ENCODE measurements around the gene SMU1.

Gene SMU1

DNA sequence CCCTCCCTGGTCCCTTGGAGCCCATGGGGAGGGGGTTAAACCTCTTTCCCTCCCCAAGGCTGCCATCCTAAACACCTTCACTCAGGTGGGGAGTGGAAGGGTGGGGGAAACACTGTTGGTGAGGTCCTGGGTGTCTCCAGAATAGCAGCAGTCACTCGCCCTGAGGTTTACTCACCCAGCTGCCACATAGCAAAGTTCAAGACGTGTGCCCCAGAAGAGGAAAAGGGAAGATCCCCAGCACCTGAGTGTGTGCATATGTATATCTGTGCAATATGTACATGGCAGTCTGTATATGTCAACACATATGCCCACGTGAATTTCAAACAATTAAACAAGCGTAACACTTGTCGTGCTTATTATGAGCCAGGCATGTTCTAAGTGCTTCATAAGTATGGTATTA, 31.3 kb upstream of the SMU1 start:
- H3K27me3 Mint-ChIP-seq (ENCODE audit: low read depth, poor library complexity) = peaks cover 3% of the 10 kb centered on the region
- H3K4me3 Mint-ChIP-seq = no peak overlapping the region
- no peak for DNase-seq
- H3K9me3 Mint-ChIP-seq = no peaks in the 10 kb centered on the region
- H3K27ac Mint-ChIP-seq = no peak overlapping the region
- TF ChIP-seq, protein P1, sequence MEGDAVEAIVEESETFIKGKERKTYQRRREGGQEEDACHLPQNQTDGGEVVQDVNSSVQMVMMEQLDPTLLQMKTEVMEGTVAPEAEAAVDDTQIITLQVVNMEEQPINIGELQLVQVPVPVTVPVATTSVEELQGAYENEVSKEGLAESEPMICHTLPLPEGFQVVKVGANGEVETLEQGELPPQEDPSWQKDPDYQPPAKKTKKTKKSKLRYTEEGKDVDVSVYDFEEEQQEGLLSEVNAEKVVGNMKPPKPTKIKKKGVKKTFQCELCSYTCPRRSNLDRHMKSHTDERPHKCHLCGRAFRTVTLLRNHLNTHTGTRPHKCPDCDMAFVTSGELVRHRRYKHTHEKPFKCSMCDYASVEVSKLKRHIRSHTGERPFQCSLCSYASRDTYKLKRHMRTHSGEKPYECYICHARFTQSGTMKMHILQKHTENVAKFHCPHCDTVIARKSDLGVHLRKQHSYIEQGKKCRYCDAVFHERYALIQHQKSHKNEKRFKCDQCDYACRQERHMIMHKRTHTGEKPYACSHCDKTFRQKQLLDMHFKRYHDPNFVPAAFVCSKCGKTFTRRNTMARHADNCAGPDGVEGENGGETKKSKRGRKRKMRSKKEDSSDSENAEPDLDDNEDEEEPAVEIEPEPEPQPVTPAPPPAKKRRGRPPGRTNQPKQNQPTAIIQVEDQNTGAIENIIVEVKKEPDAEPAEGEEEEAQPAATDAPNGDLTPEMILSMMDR (IDR thresholded peaks at IDR 0.05) = no peak
- H3K36me3 Mint-ChIP-seq (ENCODE audit: low read depth) = no peaks in the 10 kb centered on the region
- H3K4me1 Mint-ChIP-seq = peaks cover 45% of the 10 kb centered on the region

DNA sequence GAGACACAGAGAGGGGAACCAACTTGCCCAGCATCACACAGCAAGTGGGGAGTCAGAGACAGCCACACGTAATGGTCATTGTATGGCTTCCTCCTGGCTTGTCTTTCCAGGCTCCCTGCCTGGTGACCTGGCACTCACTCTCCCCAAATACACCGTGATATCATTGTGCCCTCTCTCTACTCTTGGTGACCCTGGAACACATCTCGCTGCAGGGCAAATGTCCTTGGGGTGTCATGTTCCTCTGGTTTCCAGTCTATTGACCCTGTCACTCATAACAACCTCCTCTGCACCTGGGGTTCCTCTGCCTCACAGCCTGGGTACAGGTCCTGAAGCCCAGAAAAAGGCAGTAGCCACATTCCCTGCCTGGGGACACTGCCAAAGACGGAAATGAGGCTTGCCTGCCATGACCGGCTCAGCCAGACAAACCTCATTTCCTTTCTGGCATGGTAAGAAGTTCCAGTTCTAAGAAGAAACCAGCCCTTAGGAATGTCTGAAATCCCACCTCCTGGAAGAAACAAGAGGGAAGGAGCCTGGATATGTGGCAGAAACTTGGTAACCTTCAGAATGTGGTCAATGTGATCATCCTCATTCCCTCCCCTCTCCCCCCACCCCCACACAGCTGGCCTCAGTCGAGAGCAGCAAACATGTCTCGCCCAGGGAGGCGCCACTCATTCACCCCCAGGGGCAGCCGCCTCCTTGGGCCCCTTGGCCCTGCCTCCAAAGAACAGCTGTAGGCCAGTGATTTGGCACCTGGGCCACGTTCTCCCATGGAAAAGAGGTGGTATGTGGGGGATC, 30.6 kb upstream of the SMU1 start:
- Mint-ChIP-seq H3K27ac (peak overlapping the region; percentile 36), H3K27me3 (ENCODE audit: low read depth, poor library complexity) (peaks cover 3% of the 10 kb centered on the region), H3K9me3 (no peaks in the 10 kb centered on the region), H3K36me3 (ENCODE audit: low read depth) (no peaks in the 10 kb centered on the region), H3K4me3 (no peak overlapping the region), H3K4me1 (peaks cover 38% of the 10 kb centered on the region)
- TF ChIP-seq, protein P1 (IDR thresholded peaks at IDR 0.05) = no peak
- DNase-seq = no peak

DNA sequence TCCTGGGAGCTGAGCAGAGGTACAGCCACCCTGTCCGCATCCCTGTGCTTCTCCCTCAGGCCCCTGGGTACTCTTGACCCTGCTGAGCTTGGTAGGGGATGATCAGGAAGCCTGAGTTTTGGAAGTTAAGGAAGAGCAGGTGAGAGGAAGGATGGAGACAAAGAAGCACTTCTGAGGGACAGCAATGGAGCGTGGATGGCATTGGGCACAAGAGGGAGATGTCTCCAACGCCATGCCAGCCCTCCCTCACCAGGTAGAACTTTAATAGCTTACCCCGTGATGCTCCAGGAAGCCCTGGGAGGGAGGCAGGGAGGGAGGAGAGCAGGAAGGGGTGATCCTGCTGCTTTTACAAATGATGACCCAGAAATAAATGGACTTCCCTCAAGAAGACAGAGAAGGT, 29.9 kb upstream of the SMU1 start:
- no peak for DNase-seq
- Mint-ChIP-seq H3K4me1 (peaks cover 38% of the 10 kb centered on the region), H3K4me3 (no peak overlapping the region), H3K27me3 (ENCODE audit: low read depth, poor library complexity) (peaks cover 3% of the 10 kb centered on the region), H3K27ac (no peak overlapping the region), H3K36me3 (ENCODE audit: low read depth) (no peaks in the 10 kb centered on the region), H3K9me3 (no peaks in the 10 kb centered on the region)
- TF ChIP-seq, protein P1 (IDR thresholded peaks at IDR 0.05) = no peak

DNA sequence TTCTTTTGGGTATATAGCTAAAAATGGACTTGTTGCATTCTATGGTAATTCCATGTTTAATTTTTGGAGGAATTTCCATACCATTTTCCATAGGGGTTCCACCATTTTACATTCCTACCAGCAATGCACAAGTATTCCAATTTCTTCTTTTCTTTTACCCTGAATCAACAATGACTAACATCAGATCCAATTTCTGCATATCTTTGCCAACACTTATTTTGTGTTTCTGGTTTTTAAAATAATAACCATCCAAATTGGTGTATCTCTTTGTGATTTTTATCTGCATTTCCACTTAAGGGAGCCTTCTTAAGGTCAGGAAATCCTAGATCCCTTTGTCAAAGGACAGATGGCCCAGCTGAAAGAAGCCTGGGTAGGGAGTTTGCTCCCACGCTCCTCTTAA, 29.5 kb upstream of the SMU1 start:
- DNase-seq = no peak
- Mint-ChIP-seq H3K9me3 (no peaks in the 10 kb centered on the region), H3K4me1 (peaks cover 36% of the 10 kb centered on the region), H3K27me3 (ENCODE audit: low read depth, poor library complexity) (peaks cover 3% of the 10 kb centered on the region), H3K27ac (no peak overlapping the region), H3K4me3 (no peak overlapping the region), H3K36me3 (ENCODE audit: low read depth) (no peaks in the 10 kb centered on the region)
- TF ChIP-seq, protein P1 (IDR thresholded peaks at IDR 0.05) = no peak

DNA sequence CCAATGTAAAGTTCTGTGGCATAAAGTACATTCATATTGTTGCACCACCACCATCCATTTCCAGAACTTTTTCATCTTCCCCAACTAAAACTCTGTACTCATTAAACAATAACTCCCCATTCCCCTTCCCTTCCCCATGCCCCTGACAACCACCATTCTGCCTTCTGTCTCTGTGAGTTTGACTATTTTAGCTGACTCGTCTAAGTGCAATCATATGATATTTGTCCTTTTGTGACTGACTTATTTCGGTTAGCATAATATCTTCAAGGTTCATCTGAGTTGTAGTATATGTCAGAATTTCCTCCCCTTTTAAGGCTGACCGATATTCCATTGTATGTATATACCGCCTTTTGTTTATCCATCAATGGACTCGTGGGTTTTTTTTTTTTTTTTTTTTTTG, 29.0 kb upstream of the SMU1 start:
- Mint-ChIP-seq H3K4me3 (no peak overlapping the region), H3K36me3 (ENCODE audit: low read depth) (no peaks in the 10 kb centered on the region), H3K9me3 (no peaks in the 10 kb centered on the region), H3K27ac (peak overlapping the region; percentile 54), H3K4me1 (peaks cover 33% of the 10 kb centered on the region), H3K27me3 (ENCODE audit: low read depth, poor library complexity) (peaks cover 3% of the 10 kb centered on the region)
- TF ChIP-seq, protein P1 (IDR thresholded peaks at IDR 0.05) = no peak
- no peak for DNase-seq

DNA sequence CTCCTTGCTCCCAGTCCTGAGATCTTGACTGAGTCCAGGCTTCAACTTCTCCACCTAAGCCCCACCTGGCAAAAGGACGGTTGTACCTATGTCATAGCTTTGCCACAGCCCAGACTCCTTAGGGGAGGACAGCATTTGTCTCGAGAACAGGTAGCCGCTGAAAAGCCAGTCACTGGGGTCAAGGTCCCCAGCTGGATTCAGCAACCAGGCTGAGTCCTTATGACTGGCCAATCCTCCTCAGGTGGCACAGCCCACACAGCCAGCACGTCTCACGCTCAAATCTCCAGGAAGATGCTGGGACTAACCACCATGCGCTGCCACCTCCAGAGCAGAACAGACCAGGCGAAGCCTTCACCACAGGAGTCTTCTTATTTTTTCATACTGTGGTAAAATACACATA, 27.9 kb upstream of the SMU1 start:
- Mint-ChIP-seq H3K27ac (no peak overlapping the region), H3K9me3 (no peaks in the 10 kb centered on the region), H3K36me3 (ENCODE audit: low read depth) (no peaks in the 10 kb centered on the region), H3K4me3 (no peak overlapping the region), H3K27me3 (ENCODE audit: low read depth, poor library complexity) (peaks cover 3% of the 10 kb centered on the region), H3K4me1 (peaks cover 33% of the 10 kb centered on the region)
- DNase-seq = no peak
- TF ChIP-seq, protein P1 (IDR thresholded peaks at IDR 0.05) = no peak

All from nephron progenitor cell (in vitro differentiated cells).